Measurements from ENCODE around the gene UPP1. TPM values are rescaled to one million over a fixed set of nuclear protein-coding genes. Genes with fewer than 3 reads are reported as not detected.
"Not testable (repeated sequence)": the region's sequence is repeated elsewhere in the genome, so short reads cannot be mapped to it uniquely, and the experiment has no call there.

UPP1 gene
- polyA plus RNA-seq, 3 donors, result 11.6 to 77.4 (median 34.0) TPM

GRCh38 chr7:48140001-48140681 is 51.1 kb downstream of the UPP1 start:
- H3K27ac ChIP-seq (ENCODE audit: low read depth, low read length), result no peak overlapping the region
- WGBS, 3 donors, result 32 to 64% (median 61%) methylated on average over 7 of the region's 7 CpGs

GRCh38 chr7:48141521-48141920 is 52.5 kb downstream of the UPP1 start:
- H3K27ac ChIP-seq (ENCODE audit: low read depth, low read length), result no peak overlapping the region
- 33 to 69% (median 59%) methylated on average over 1 of the region's 1 CpG for WGBS, 3 donors

GRCh38 chr7:48144291-48144768 is 55.3 kb downstream of the UPP1 start:
- no peak overlapping the region for H3K27ac ChIP-seq (ENCODE audit: low read depth, low read length)
- WGBS, 3 donors, result 33 to 61% (median 51%) methylated on average over 4 of the region's 4 CpGs

GRCh38 chr7:48147078-48147591 is 58.1 kb downstream of the UPP1 start:
- H3K27ac ChIP-seq (ENCODE audit: low read depth, low read length), result no peak overlapping the region
- WGBS, 3 donors, result 80 to 87% (median 85%) methylated on average over 4 of the region's 4 CpGs

GRCh38 chr7:48147690-48148089 is 58.6 kb downstream of the UPP1 start:
- WGBS, 3 donors, result 28 to 75% (median 71%) methylated on average over 7 of the region's 7 CpGs
- not testable (repeated sequence) for H3K27ac ChIP-seq (ENCODE audit: low read depth, low read length)

- 90 to 95% (median 92%) methylated on average over 2 of the region's 2 CpGs for whole genome bisulfite sequencing, 3 donors
Measured at GRCh38 chr7:48148311-48148710, 59.2 kb downstream of the UPP1 start.

GRCh38 chr7:48149058-48149457 is 60.0 kb downstream of the UPP1 start:
- no peak overlapping the region for H3K27ac ChIP-seq (ENCODE audit: low read depth, low read length)

More at GRCh38 chr7:48148311-48148710, 59.2 kb downstream of the UPP1 start:
- no peak overlapping the region for H3K27ac ChIP-seq (ENCODE audit: low read depth, low read length)

- 92 to 94% (median 94%) methylated on average over 3 of the region's 3 CpGs for whole genome bisulfite sequencing, 3 donors
- H3K27ac ChIP-seq (ENCODE audit: low read depth, low read length), result no peak overlapping the region
Measured at GRCh38 chr7:48150086-48150485, 61.0 kb downstream of the UPP1 start.

- 72 to 90% (median 89%) methylated on average over 8 of the region's 8 CpGs for WGBS, 3 donors
Measured at GRCh38 chr7:48154792-48155413, 65.8 kb downstream of the UPP1 start.

More at GRCh38 chr7:48154792-48155413, 65.8 kb downstream of the UPP1 start:
- no peak overlapping the region for H3K27ac ChIP-seq (ENCODE audit: low read depth, low read length)

Other genes with a start within 250 kb of the UPP1 start
- 1 to 10 TPM in 1 of 3 donors, under 1 TPM in 2; 0.10 to 1.6 (median 0.68) TPM for gene PKD1L1, start 140.8 kb upstream of the UPP1 start, polyA plus RNA-seq
- 10 to 100 TPM in 2 of 3 donors, 1 to 10 TPM in 1; 9.1 to 12.6 (median 11.4) TPM for gene HUS1, start 109.7 kb upstream of the UPP1 start, polyA plus RNA-seq
- gene SUN3, start 60.2 kb upstream of the UPP1 start, polyA plus RNA-seq, result not detected
- not detected for gene C7orf57, start 53.7 kb upstream of the UPP1 start, polyA plus RNA-seq
- gene ABCA13, start 82.2 kb downstream of the UPP1 start, polyA plus RNA-seq, result under 1 TPM in 2 of 3 donors, not detected in 1; 0.19 to 0.38 TPM

Data from adipose tissue (tissue), 3 donors.